HFF-Myc (cell line): ENCODE measurements around the gene TSHZ3.

ENCODE experiments used
- DNase-seq: peaks from one replicate; pipeline ENCODE4 v3.0.0-alpha.2; 2011; ENCODE audit warnings: low read depth; ENCODE audit errors: extremely low read depth
- H3K4me3 ChIP-seq: replicated peaks from 2 replicates; pipeline ENCODE4 v1.5.1; 2011; ENCODE audit warnings: low read depth, mild to moderate bottlenecking, control low read depth, low read length
- CTCF ChIP-seq: IDR thresholded peaks from 2 replicates; pipeline ENCODE4 v1.5.1; 2012; ENCODE audit warnings: mild to moderate bottlenecking, low read depth, low read length, control low read depth; ENCODE audit errors: missing control alignments

The TSHZ3 gene

GRCh38 chr19:31226151-31226935 lies 122.9 kb downstream of the TSHZ3 start:
- no peak overlapping the region for H3K4me3 ChIP-seq
- TF ChIP-seq CTCF, result no peak
- peak; percentile 83 for DNase-seq
